Hippocampal formation (tissue), 2 donors: ENCODE measurements around the gene B3GNT3.

ENCODE experiments used
- DNase-seq, 2 donors: peaks; one replicate each; lab custom pipeline; 2025; lab: John Stamatoyannopoulos, UW

B3GNT3 gene

DNA sequence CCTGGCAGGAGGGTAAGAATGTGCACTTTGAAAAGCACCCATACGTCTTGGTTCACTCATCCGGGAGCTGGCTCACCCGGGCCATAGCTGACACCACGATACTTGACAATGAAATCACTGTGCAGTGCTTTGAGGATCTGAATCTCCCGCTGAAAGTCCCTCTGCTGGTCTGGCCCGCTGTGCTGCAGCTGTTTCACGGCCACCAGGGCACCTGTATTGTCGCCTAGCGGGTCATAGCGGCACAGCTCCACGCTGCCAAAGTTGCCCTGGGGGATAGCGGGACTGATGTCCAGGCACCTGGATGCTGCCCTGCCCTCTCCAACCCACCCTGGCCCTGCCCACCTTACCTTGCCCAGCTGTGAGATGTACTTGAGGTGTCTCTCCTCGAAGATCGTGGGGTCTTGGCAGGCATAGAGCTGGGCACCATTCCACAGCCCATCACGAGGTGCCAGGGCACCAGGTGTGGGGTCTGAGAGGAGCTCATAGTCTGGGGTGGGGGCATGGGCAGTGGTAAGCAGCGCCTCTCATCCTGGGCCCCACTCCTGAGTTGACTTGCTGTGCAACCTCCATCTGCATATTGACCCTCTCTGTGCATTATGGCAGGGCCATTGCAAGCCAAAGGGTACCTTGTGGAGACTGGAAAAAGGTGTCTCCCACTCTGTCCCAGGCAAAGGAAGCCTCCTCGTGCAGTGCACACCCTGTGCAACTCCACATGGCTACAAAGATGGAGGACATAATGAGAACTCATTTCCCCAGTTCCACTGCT, 37.7 kb downstream of the B3GNT3 start:
- DNase-seq, result no peak

DNA sequence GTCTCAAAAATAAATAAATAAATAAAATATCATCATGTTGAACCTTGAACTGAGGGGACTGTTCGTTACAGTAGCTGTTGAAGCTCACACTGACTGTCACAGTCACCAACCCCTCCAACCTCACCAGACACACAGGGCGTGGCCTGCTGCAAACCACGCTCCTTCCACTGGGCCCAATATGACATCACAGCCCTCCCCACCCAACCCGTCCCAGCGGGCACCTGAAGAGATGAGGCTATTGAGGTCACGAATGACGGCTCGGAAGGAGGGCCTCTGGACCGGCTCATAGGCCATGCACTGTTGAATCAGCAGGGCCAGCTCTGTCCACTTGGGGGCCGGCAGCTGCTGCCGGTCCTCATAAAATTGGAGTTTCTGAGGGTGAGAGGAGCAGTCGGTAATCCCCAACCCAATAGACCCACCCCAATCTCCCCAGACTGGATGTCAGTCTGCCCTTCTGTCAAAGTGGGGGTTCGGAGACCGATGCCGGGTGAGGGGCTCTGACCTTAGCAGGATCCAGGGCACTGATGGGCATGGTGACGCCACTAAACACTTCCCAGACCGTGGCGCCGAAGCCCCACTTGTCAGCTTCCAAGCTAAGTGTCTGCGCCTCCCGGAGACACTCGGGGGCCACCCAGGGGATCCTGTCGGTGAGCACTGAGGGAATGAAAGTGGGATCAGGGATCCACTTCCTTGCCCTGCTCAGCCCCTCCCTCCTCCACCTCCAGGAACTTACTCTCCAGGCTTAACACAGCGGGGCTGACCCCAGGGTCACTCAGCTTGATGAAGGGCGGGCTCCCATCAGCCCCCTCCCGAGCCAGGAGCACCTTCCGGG, 39.6 kb downstream of the B3GNT3 start:
- DNase-seq, result no peak

DNA sequence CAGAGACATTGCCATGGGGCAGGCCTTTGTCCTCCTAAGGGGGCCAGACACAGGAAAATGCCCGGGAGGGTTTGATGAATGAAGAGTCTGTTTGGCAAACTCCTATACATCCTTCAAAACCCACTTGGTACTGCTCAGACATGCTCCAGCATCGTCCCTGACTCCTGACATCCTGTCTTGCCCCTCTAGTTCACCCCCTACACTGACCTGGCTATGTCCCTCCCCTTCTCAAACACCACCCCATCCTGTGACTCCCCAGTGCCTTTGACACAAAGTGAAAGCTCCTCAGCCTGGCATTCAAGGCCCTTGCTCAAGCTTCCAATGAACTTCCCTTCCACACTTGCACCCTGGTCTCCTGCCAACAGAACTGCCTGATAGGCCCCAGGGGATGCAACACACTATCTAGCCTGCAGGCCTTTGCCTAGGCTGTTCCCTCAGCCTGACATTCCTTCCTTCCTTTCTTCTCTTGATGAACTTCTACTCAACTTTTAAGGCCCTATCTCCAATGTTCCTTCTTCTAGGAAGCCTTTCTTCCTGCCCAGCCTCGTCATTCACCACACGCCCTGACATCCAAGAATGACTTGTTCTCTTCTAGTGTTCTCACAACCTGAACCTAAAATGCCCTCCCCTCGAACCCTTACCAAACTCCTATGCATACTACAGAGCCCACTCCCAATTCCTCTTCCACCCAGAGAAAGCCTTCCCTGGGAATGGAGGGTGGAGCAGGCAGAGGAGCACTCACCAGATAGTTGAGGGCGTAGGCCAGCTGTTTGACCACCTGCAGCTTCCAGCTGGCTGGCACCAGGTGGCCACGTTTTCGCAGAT, 40.5 kb downstream of the B3GNT3 start:
- DNase-seq, result no peak

DNA sequence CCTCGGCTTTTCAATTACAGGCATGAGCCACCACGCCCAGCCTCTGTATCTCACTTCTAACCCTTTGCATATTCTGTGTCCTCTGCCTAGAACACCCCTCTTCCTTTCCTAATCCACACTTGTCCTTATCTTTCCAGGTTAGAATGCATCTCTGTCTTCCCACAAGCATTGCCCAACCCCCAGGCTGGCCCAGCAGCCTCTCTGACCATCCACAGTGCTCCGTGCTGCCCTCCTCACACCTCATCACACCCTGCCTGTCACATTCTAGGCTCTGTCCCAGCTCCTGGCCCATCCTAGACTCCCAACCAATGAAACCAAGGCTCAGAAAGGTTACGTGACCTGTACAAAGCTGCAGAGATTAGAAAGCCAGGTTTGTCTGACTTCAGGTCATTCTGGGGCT, 41.6 kb downstream of the B3GNT3 start:
- no peak for DNase-seq

DNA sequence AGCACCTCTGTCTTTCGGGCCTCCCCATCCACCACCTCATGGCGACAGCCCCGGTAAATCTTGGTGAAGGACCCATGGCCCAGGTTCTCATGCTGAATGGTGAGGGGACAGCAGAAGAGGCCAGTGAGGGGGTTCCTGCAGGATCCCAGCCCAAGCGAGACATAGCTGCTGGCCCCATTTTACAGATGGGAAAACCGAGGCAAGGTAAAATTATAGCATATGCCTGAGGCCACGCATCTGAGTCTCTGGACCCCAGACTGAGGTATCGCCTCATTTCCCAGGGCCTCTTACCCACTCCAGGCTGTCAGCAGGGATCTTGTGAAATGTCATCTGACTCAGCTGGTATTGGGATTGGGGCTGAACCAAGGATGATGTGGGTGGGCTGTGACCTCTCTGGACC, 43.0 kb downstream of the B3GNT3 start:
- no peak for DNase-seq

DNA sequence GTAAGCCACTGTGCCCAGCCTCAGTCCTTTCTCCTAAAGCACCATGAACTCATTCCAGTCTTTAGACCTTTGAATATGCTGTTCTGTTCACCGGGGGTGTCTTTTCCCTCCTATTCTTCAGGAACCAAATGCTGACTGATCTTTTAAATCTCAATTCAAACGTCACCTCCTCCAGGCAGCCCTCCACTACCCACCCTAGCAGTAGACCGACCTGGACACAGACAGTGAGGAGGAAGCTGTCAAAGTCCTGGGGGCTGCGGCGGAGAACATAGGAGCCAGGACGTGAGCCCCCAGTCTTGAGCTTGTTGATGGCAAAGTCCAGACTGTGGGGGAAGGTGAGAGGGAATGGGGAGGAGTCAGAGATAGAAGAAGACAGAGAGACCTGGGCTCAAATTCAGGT, 45.1 kb downstream of the B3GNT3 start:
- DNase-seq, result no peak

DNA sequence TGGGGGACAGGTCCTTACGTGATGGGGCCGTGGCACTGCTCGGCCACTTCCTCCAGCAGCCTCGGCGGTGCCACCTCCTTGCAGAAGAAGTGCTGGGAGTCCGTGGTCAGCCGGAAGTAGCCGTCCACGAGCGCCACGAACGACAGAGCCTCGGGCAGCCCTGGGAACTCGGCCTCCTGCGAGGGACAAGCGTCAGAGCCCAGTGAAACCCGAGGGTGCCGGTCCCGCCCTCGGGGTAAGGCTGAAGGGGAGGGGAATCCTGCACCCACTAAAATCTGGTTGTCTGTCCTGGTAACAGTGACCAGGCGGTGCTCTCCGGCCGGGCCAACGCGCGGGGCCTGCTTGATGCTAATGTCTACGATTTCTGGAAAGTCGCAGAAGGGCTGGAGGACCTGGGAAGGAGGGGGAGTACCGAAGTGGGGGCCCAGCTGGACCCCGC, 46.5 kb downstream of the B3GNT3 start:
- DNase-seq, result no peak

DNA sequence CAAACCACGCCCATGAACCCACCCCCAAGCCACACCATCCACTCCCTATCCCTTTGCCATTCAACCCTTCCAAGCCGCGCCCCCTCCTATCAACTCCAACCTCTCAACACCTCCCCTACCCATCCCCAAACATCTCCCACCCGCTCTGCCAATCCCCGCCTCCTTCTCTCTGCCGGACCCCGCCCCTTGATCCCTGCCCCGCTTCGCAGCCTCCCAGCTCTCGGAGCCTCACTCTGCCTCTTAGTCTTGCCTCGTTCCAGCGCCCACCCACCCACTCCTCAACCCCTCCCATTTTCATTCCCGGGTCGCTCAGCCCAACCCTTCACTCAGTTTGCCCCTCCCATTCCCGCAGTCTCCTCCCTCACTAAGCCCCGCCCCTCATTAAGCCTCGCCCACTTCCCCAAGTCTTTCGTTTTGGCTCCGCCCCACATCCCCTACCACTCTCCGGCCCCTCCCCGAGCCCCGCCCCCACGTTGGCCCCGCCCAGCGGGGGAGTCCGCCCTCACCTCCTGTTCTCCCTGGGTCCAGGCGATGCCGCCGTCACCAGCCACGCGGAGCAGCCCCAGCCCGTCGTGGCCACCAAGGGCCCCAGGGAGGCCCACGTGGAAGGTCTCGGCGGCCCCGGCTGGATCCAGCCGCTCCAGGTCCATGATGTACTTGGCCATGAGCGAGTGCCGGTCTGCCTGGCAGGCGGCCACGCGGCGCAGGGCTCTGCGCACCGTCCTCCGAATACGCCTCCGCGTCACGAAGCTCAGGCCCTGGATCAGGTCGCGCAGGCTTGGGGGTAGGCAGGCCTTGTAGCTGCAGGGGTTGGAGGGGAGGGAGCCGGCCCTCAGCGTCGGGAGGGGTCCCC, 47.1 kb downstream of the B3GNT3 start:
- DNase-seq, result peak; percentile 9 to 21

DNA sequence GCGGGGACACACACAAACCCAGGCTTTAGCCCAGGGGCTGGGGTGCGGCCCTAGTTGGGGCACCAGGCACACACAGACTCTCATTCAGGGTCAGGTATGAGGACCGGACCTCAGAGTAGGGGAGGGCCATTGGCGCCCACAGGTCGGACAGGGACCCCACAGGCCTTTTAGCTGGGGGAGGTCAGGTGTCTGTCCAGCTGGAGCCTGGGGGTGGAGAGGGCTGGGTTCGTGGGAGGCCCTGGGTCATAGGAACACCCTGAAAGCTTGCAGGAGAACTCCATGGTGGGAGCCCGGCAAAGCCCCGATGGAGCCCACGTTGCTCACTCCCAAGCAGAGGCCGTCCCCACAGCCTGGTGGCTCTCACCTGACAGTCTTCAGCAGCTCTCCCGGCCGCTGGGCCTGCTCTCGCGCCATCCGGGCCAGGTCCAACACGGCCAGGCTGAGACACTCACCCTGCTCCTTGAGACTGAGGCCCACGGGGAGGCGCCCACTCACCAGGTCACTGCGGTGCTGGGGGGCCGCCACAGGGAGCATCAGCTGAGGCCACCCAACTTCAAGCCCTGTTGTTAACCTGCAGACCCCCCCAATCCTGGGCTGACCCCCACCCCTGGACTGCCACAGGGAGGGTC, 47.8 kb downstream of the B3GNT3 start:
- no peak for DNase-seq

DNA sequence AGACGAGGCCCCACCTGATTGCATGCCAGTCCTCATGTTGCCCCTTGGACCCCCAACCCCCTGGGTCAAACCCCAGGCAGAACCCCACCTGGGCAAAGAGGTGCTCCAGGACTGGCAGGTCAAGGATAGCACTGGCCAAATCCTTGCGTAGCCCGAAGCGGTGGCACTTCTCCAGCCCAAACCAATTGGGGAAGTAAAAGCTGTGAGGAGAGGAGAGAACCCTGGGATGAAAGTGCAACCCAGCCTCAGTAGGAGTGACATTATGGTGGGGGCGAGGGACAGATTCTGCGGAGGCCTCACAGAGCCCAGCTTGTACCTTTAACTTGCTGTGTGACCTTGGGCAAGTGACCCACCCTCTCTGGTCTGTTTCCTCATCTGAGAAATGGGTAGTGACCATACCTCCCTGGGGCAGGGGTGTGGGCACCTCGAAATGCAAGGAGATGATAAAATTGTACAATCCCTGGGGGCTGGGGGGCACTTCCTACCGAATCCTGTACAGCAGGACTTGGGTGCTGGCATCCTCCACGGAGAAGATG, 48.4 kb downstream of the B3GNT3 start:
- DNase-seq, result no peak

DNA sequence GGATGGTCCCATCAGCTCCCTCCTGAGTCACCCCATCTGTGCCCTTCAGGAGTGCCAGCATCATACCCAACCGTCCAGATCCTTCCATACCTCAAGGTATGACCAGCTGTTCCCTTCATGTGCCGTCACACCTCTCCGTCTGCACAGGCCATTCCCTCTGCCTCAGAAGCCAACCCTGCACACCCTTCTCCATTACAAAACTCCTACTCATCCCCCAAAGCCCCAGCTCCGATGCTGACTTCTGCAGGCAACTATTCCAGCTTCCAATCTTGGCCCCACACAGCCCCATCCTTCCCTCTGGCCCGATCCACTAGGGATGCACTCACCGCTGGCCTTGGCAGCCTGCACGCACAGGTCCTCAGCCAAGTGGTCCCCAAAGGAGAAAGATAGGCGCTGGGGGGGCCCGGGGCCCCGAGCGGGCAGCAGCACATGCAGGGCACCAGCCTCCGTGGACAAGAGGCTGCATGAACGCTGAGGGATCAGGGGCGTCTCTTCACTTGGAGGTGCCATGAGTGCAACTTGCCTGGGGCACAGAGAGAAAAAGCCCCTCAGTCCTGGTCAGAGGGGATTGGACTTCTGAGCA, 49.1 kb downstream of the B3GNT3 start:
- DNase-seq, result no peak

DNA sequence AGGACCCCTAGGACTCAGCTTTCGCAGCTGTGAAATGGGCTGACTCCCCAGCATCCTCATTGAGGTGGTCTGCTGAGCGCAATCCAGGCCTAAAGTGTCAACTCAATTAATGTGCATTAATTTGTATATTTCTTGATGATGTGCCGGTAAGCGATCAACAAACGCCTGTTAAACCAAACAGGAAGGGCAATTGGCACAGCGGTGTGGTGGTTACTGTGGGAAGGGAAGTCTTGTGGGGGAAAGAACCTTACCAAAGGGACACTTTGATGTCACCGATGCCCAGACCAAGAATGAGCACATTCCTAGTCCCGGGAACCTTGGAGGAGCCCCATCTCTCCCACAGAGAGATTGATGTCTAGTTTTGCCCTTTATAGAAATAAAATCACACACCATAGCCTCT, 51.2 kb downstream of the B3GNT3 start:
- DNase-seq, result no peak

DNA sequence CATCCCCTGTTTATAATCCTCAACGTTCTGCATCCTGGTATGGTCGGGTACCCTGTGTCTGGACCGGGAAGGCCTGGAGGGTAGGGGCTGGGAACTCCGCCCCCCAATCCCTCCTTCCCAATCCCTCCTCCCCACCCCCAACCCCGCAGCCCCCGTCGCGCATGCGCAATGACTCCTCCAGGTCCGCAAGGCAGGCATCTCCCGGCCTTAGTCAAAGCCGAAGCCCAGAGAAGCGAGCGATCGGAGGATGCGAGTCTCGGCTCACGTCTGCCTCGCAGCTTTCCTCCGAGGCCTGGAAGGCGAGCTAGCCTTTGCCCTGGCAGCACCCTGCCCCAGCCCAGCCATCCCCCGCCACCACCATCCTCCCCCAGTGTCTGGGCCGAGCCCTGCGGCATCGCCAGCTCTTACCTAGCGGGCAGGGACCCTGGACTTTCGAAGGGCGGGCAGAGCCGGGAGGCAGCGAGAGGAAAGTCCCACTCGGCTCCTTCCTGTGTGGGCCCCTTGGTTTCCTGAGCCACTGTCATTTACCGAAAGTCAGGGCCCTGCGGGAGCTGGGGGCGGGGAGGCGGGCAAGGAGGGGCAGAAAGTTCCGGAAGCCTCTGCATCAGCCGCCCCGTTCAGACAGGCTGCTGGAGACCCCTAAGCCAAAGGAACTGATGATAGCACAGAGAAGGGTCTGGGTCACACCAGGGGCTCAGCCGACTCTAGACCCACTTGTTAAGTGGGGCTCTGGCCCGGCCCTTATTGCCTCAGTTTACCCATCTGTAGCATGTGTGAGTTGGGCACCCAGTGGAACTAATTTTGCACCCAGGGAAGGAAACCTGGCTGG, 52.8 kb downstream of the B3GNT3 start, which contains the start of gene JAK3:
Gene JAK3 (minus strand): TSS at position 445 of the 829 bp plus-strand sequence. CDS start 3,565 bp downstream, outside the sequence.
- DNase-seq, result peak in 1 of 2 donors; percentile 48

DNA sequence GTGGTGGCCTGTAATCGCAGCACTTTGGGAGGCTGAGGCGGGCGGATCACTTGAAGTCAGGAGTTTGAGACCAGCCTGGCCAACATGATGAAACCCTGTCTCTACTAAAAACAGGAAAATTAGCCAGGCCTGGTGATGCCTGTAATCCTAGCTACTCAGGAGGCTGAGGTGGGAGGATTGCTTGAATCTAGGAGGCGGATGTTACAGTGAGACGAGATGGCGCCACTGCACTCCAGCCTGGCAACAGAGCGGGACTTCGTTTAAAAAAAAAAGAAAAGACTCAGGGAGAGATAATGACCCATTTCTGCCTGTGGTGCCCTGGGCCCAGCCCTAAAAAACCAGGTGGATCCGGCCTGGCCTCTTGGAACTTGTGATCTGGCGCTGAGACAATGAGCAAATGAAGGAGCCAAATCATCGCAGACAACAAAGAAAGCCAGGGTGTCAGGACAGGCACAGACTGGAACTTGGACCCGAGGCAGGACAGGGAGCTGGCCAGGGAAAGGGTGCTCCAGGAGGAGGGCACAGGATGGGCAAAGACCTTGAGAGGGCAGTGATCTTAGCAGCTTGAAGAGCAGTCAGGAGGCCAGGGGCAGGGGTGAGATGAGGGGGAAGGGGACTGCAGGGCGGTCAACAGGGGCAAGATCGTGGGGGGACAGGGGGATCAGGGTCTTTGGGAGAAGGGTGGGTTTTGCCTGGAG, 53.8 kb downstream of the B3GNT3 start:
- DNase-seq, result no peak

DNA sequence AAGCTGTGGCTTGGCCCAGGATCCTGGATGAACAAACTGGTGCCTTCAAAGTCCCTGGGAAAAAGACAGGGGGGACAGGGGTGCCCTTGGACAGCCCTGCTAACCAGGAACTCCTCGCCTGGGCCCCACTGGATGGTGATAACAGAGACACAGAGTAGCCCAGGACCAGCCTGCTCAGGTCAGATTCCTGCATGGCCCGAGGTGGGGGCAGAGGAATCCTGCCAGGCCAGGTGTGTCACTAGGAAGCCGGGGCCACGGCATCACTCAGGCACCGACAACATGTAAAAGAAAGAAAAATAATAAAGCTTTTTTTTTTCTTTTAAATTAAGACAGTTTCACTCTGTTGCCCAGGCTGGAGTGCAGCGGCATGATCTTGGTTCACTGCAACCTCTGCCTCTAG, 59.1 kb downstream of the B3GNT3 start:
- DNase-seq, result no peak

DNA sequence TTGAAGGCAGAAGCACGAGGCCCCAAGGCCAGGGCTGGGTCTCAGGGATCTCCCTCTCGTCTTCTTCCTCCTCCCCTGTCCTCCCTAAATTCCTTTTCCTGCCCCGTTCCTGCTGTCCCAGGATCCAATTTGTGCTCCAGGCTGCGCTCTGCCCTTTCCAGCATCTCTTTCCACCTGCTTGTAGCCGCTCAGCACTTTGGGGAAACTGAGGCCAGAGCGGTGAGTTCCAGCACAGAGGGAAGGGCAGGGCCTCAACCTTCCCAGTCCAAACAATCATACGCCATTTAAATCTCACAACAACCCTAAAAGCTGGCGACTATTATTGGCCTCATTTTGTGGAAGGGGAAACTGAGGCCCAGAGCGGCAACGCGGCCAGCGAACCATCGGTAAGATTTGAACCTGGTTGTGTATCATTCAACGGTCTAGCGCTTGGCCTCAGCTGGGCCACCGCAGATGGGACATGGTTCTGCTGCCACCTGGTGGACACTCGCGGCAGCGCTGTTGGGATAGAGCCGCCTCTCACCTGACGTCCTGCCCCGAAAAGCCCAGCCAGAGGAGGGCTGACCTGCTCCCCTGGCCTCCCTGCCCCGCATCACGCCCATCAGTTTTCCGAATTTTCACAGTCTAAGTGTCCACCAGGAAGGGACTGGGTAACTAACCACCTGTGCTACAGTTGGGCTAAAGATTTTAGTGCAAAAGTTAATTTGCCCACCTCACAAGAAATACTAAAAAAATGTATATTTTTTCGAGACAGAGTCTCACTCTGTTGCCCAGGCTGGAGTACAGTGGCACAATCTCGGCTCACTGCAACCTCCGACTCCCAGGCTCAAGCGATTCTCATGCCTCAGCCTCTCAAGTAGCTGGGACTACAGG, 60.6 kb downstream of the B3GNT3 start:
- DNase-seq, result peak; percentile 25 to 66

DNA sequence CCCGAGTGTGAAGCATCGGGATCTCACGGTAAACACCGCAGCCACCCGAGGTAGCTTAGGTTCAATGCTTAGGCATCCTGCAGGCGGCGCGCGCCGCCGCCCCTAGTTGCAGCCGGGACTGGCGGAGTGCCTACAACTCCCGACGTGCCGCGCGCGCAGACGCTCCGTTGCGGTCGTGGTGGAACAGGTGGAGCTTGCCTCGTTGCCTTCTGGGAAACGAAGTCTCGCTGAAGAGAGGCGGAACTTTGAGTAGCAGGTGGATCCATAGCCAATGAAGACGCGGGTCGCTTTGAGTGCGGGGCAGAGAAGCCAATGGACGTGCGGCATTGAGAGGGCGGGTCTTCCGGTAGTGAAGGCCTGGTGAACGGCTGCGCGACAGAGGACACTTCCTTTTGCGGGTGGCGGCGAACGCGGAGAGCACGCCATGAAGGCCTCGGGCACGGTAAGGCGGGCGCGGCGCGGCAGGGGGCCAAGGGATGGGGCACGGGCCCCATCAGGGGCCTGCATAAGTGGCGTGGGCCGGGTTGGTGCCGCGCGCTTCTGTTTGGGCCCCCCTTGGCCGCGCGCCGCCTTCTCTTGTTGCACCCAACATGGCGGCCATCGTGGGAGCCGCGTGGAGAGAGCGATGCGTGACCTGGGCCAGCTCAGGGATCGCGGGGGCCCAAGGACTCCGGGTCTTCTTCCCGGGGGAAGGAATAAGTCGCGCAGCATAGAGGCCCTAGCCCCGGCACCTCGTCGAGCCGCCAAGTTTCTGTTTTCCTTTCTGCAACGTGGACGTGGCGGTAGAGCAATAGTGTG, 64.8 kb downstream of the B3GNT3 start, which contains the start of gene RPL18A:
Gene RPL18A (plus strand): TSS at position 378 of the 798 bp plus-strand sequence. CDS start 47 bp downstream, at position 425.
- peak; percentile 98 to 99 for DNase-seq
